HG02610 (cell line): ENCODE measurements around the gene SLC35G4.
"Not testable (repeated sequence)": the region's sequence is repeated elsewhere in the genome, so short reads cannot be mapped to it uniquely, and the experiment has no call there.

Source experiments
- ATAC-seq: cut with Tn5 transposase; IDR thresholded peaks from one replicate; pipeline ENCODE4 v1.9.1; 2021; ENCODE audit warnings: mild to moderate bottlenecking, moderate library complexity; ENCODE audit not compliant: unreplicated experiment

The SLC35G4 gene

GRCh38 chr18:11613073-11613472 lies 3.7 kb downstream of the SLC35G4 start:
- not testable (repeated sequence) for ATAC-seq

- not testable (repeated sequence) for ATAC-seq
Measured at GRCh38 chr18:11613611-11614010, 4.2 kb downstream of the SLC35G4 start.

- ATAC-seq: not testable (repeated sequence)
Measured at GRCh38 chr18:11614042-11614441, 4.6 kb downstream of the SLC35G4 start.

- ATAC-seq: not testable (repeated sequence)
Measured at GRCh38 chr18:11614981-11615380, 5.6 kb downstream of the SLC35G4 start.

GRCh38 chr18:11647310-11647709 lies 37.9 kb downstream of the SLC35G4 start:
- ATAC-seq: not testable (repeated sequence)

GRCh38 chr18:11647804-11648203 lies 38.4 kb downstream of the SLC35G4 start:
- ATAC-seq: not testable (repeated sequence)

- no peak for ATAC-seq
Measured at GRCh38 chr18:11649839-11650238, 40.4 kb downstream of the SLC35G4 start.

- ATAC-seq: no peak
Measured at GRCh38 chr18:11651899-11652298, 42.5 kb downstream of the SLC35G4 start.

- ATAC-seq: no peak
Measured at GRCh38 chr18:11653521-11653920, 44.1 kb downstream of the SLC35G4 start.

- no peak for ATAC-seq
Measured at GRCh38 chr18:11654736-11655605, 45.6 kb downstream of the SLC35G4 start.

- no peak for ATAC-seq
Measured at GRCh38 chr18:11655606-11655932, 46.2 kb downstream of the SLC35G4 start.

- no peak for ATAC-seq
Measured at GRCh38 chr18:11657152-11657551, 47.8 kb downstream of the SLC35G4 start.

GRCh38 chr18:11657554-11657953 lies 48.2 kb downstream of the SLC35G4 start:
- ATAC-seq: no peak

- no peak for ATAC-seq
Measured at GRCh38 chr18:11658019-11658418, 48.6 kb downstream of the SLC35G4 start.

GRCh38 chr18:11658989-11659388 lies 49.6 kb downstream of the SLC35G4 start:
- no peak for ATAC-seq
